Endothelial cell of umbilical vein (primary cell): ENCODE measurements around the gene MACO1.

ENCODE experiments used
- EZH2 ChIP-seq: IDR thresholded peaks from 2 replicates; pipeline ENCODE4 v1.6.1; 2012; ENCODE audit warnings: borderline replicate concordance, low read depth, mild to moderate bottlenecking, moderate library complexity, low read length, inconsistent platforms; ENCODE audit not compliant: severe bottlenecking
- FOS ChIP-seq: IDR thresholded peaks from 2 replicates; pipeline ENCODE4 v1.6.1; 2011; ENCODE audit warnings: mild to moderate bottlenecking, low read length, moderate library complexity, borderline replicate concordance; ENCODE audit not compliant: insufficient read depth
- GATA2 ChIP-seq: IDR thresholded peaks from 2 replicates; pipeline ENCODE4 v1.7.0; 2011; ENCODE audit warnings: low read depth, mild to moderate bottlenecking, moderate library complexity, mixed read lengths, low read length; ENCODE audit not compliant: insufficient read length, insufficient read depth
- JUN ChIP-seq: IDR thresholded peaks from 2 replicates; pipeline ENCODE4 v1.6.1; 2011; ENCODE audit warnings: borderline replicate concordance, low read depth; ENCODE audit not compliant: insufficient read length, insufficient read depth
- MAX ChIP-seq: IDR thresholded peaks from 2 replicates; pipeline ENCODE4 v1.6.1; 2011; ENCODE audit not compliant: insufficient read depth, insufficient read length
- MYC ChIP-seq: IDR thresholded peaks from one replicate; pipeline ENCODE4 v1.6.1; 2011; ENCODE audit warnings: mild to moderate bottlenecking, low read depth, low read length
- POLR2A ChIP-seq: IDR thresholded peaks from 2 replicates; pipeline ENCODE4 v1.6.1; 2012; ENCODE audit warnings: low read depth, mild to moderate bottlenecking, control low read depth, low read length
- POLR2AphosphoS5 ChIP-seq: IDR thresholded peaks from 2 replicates; pipeline ENCODE4 v1.6.1; 2012; ENCODE audit warnings: low read depth, mild to moderate bottlenecking, control low read depth, low read length, moderate library complexity; ENCODE audit not compliant: insufficient read depth
- TF ChIP-seq, protein P1 (sequence below), 2 donors: IDR thresholded peaks; 1 replicate in 1 of 2; 2 replicates in 1 of 2; pipeline ENCODE4 v1.5.1; 2011; ENCODE audit warnings: low read length in 2 of 2, mild to moderate bottlenecking in 2 of 2, moderate library complexity in 2 of 2, control low read depth in 1 of 2, inconsistent platforms in 1 of 2, low read depth in 1 of 2; ENCODE audit not compliant: insufficient read depth in 1 of 2; ENCODE audit errors: extremely low read depth in 1 of 2

DNA sequence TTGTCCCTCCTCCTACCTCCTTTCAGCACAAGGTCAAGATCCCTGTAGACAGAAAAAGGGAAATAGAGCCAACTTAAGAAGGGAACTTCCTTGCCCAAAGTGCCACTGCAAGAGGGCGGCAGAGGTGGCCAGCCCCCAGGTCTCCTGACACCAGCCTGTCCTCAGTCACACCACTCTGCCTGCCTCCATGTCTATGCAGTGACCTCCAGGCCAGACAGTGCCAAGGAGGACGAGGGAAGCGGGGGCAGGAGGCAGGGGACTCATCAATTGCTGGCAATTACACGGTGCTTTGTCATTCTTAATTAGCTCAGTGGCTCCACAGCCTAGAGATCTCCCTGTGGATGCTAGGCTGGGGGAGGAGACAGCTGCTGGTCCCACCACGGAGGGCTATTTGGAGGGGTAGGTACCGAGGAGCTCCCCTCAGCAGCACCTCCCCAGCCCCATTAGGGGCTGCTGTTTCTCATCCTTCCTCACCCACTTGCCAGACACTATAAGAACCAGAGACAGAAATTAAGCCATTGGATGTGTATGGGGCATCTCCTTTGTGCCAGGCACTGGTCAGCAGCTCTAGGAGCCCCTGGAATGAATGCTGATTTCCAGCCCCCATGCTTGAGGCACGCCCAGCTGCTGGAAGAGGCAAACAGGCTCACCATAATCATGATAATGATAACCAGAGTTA is 106.6 kb downstream of the MACO1 start:
- TF ChIP-seq MAX (no peak), POLR2AphosphoS5 (no peak), POLR2A (no peak), EZH2 (no peak), JUN (no peak), FOS (no peak), MYC (no peak), GATA2 (no peak)
- TF ChIP-seq, protein P1, sequence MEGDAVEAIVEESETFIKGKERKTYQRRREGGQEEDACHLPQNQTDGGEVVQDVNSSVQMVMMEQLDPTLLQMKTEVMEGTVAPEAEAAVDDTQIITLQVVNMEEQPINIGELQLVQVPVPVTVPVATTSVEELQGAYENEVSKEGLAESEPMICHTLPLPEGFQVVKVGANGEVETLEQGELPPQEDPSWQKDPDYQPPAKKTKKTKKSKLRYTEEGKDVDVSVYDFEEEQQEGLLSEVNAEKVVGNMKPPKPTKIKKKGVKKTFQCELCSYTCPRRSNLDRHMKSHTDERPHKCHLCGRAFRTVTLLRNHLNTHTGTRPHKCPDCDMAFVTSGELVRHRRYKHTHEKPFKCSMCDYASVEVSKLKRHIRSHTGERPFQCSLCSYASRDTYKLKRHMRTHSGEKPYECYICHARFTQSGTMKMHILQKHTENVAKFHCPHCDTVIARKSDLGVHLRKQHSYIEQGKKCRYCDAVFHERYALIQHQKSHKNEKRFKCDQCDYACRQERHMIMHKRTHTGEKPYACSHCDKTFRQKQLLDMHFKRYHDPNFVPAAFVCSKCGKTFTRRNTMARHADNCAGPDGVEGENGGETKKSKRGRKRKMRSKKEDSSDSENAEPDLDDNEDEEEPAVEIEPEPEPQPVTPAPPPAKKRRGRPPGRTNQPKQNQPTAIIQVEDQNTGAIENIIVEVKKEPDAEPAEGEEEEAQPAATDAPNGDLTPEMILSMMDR (IDR thresholded peaks at IDR 0.05; ENCODE audit: extremely low read depth in 1 of 2, insufficient read depth in 1 of 2, low read depth in 1 of 2, low read length in 2 of 2) = no peak
